ENCODE results near the gene NPAS3. TPM values are rescaled to one million over a fixed set of nuclear protein-coding genes. Genes with fewer than 3 reads are reported as not detected.

Gene NPAS3
- total and polyA plus RNA-seq, 2 of the 13 experiments (the other 11 are each of a cell fraction or from before 2014, with no cell fraction given) = not detected

DNA sequence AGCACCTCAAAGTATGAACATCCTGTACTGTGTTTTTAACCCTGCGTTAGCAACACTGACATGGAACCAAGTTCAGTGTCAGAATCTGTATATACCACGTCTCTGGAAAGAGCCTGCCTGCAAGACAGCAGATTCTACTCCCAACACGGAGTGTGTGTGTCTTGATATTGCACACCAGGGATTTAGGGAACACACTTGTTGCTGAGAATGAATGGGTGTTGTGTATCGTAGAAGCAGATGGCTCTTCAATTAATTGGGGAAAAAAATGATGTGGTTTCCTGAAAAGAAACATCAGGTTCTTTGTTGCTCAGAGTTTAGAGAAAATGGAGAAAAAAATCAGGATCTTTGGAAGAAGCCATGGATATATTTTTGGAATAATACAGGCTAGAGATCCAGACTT lies 841.4 kb downstream of the NPAS3 start:
- Histone ChIP-seq H3K4me1 (ENCODE audit: insufficient read depth, low read length) (no peaks in the 10 kb centered on the region), H3K9ac (ENCODE audit: insufficient read depth, low read depth, low read length) (no peak overlapping the region), H3K4me3 (replicated peaks in 1 of 3; ENCODE audit: insufficient read depth in 1 of 3, low read depth in 2 of 3, low read length in 3 of 3) (no peak overlapping the region), H3K79me2 (ENCODE audit: insufficient read depth, low read length) (no peaks in the 10 kb centered on the region), H3K27me3 (ENCODE audit: control insufficient read depth in 1 of 2, insufficient read depth in 2 of 2, low read length in 2 of 2) (peaks cover 0 to 22% of the 10 kb centered on the region in 2 experiments; a peak in 2 of 5 replicates), H3K36me3 (replicated peaks in 1 of 2; ENCODE audit: control insufficient read depth in 1 of 2, insufficient read depth in 2 of 2, low read length in 2 of 2) (no peaks in the 10 kb centered on the region), H3K27ac (ENCODE audit: extremely low read length, insufficient read depth, low read length) (no peak overlapping the region), H4K20me1 (ENCODE audit: insufficient read depth, low read length) (no peaks in the 10 kb centered on the region), H3K9me3 (ENCODE audit: low read length) (no peaks in the 10 kb centered on the region), H2AFZ (ENCODE audit: low read length) (no peak overlapping the region), H3K4me2 (ENCODE audit: low read depth, low read length) (no peak overlapping the region)
- WGBS (ENCODE audit: low lambda C conversion rate) = 9% methylated on average over 4 of the region's 4 CpGs
- in situ Hi-C loops (cut with HindIII; ENCODE audit: extremely low pct_ligation_motif_present, low pct_unique_long_range_greater_than_20kb) (no loop called here), intact Hi-C loops (cut with micrococcal nuclease; ENCODE audit: unreplicated experiment) (no loop called here)
- CTCF ChIA-PET (ENCODE audit: low intra/inter-chr PET ratio, low total read pairs) = no interaction called here
- FAIRE-seq = no peak
- POLR2A ChIA-PET = no interaction called here
- no TSS peak for BruUV-seq (replicated peaks)
- DNase-seq (ENCODE audit: low spot score) = no peak
- no peak for TF ChIP-seq SMAD9 (CRISPR knock-in tag; IDR thresholded peaks at IDR 0.05)
- TF ChIP-seq RCOR2 (CRISPR knock-in tag; IDR thresholded peaks at IDR 0.05) = no peak
- no peak for TF ChIP-seq HNRNPLL (IDR thresholded peaks at IDR 0.05; ENCODE audit: low read depth, low read length, poor library complexity, severe bottlenecking)
- TF ChIP-seq, protein P1, sequence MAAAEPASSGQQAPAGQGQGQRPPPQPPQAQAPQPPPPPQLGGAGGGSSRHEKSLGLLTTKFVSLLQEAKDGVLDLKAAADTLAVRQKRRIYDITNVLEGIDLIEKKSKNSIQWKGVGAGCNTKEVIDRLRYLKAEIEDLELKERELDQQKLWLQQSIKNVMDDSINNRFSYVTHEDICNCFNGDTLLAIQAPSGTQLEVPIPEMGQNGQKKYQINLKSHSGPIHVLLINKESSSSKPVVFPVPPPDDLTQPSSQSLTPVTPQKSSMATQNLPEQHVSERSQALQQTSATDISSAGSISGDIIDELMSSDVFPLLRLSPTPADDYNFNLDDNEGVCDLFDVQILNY (CRISPR knock-in tag; conservative IDR thresholded peaks at IDR 0.05) = no peak
- TF ChIP-seq ZZZ3 (CRISPR knock-in tag; IDR thresholded peaks at IDR 0.05; ENCODE audit: borderline replicate concordance) = no peak
- no peak for TF ChIP-seq KLF11 (CRISPR knock-in tag; IDR thresholded peaks at IDR 0.05)
- TF ChIP-seq BCL6 (CRISPR knock-in tag; IDR thresholded peaks at IDR 0.05) = no peak
- no peak for TF ChIP-seq TARDBP (CRISPR knock-in tag; IDR thresholded peaks at IDR 0.05)
- no peak for ATAC-seq

DNA sequence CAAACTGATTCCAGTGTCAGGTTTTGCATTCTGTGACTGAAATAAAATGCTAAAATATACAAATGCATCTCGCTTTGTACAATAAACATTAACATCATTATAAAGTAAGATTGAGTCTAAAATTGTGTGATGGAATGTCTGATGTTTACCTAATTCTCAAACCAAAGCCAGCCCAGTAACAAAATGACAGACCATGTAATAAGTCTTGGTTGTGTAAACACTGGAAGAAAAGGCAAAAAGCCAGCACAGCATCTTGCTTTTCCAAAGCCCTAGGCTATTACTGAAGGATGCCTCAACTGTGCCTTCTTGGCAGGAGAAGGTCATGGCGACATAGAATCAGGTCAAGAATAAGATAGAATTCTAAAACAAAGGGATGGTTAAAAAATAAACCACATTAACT lies 842.6 kb downstream of the NPAS3 start:
- 2% methylated on average over 2 of the region's 2 CpGs for WGBS (ENCODE audit: low lambda C conversion rate)
- Histone ChIP-seq H4K20me1 (ENCODE audit: insufficient read depth, low read length) (no peaks in the 10 kb centered on the region), H3K9me3 (ENCODE audit: low read length) (no peaks in the 10 kb centered on the region), H3K9ac (ENCODE audit: insufficient read depth, low read depth, low read length) (no peak overlapping the region), H3K36me3 (replicated peaks in 1 of 2; ENCODE audit: control insufficient read depth in 1 of 2, insufficient read depth in 2 of 2, low read length in 2 of 2) (no peaks in the 10 kb centered on the region), H3K79me2 (ENCODE audit: insufficient read depth, low read length) (no peaks in the 10 kb centered on the region), H3K4me2 (ENCODE audit: low read depth, low read length) (no peak overlapping the region), H3K4me1 (ENCODE audit: insufficient read depth, low read length) (no peaks in the 10 kb centered on the region), H3K27me3 (ENCODE audit: control insufficient read depth in 1 of 2, insufficient read depth in 2 of 2, low read length in 2 of 2) (peaks cover 0 to 12% of the 10 kb centered on the region in 2 experiments; a peak in 1 of 5 replicates), H2AFZ (ENCODE audit: low read length) (no peak overlapping the region), H3K4me3 (replicated peaks in 1 of 3; ENCODE audit: insufficient read depth in 1 of 3, low read depth in 2 of 3, low read length in 3 of 3) (no peak overlapping the region), H3K27ac (ENCODE audit: extremely low read length, insufficient read depth, low read length) (no peak overlapping the region)
- ChIA-PET CTCF (ENCODE audit: low intra/inter-chr PET ratio, low total read pairs) (no interaction called here), POLR2A (no interaction called here)
- in situ Hi-C loops (cut with HindIII; ENCODE audit: extremely low pct_ligation_motif_present, low pct_unique_long_range_greater_than_20kb) = no loop called here
- TF ChIP-seq ELF1 (CRISPR knock-in tag; IDR thresholded peaks at IDR 0.05) = no peak
- ATAC-seq (no peak), FAIRE-seq (no peak), DNase-seq (ENCODE audit: low spot score) (no peak)
- intact Hi-C loops (cut with micrococcal nuclease; ENCODE audit: unreplicated experiment) = no loop called here
- no TSS peak for BruUV-seq (replicated peaks)

All from HepG2 (cell line).